ENCODE measurements around the gene HEATR5B. TPM values are rescaled to one million over a fixed set of nuclear protein-coding genes. Genes with fewer than 3 reads are reported as not detected.

Gene HEATR5B
- total RNA-seq, 1 donor from 2014 or later = 26.3 TPM

DNA sequence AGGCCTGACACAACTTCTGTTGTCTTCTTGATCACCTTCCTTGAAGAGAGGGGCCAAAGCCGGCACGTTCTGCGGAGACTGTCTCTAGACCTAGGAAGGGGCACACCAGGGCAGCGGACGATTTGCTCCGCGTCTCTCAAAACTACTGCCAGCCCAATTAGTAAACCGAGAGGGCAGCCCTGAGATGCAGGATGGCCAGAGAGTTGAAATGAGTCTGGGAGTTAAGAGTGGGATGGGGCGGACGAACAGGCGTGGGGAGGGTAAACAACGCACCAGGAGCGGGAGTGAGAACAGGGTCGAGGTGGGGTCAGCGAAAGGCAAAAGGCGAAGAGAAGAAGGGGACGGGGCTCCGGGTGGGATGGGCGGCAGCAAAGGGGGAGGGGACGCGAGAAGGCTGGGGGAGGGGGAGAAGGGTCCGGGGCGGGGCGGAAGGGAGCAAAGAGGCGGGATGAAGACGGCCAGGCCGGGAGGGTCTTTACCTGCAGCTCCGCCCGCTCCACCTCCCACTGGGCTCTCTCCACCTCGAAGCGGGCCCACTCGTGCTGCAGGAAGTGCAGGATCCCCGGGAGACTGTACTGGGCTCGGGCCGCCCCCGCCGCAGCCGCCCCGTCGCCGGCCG, 118.3 kb downstream of the HEATR5B start:
- H3K4me1 Mint-ChIP-seq (ENCODE audit: unreplicated experiment) = peaks cover 58% of the 10 kb centered on the region

DNA sequence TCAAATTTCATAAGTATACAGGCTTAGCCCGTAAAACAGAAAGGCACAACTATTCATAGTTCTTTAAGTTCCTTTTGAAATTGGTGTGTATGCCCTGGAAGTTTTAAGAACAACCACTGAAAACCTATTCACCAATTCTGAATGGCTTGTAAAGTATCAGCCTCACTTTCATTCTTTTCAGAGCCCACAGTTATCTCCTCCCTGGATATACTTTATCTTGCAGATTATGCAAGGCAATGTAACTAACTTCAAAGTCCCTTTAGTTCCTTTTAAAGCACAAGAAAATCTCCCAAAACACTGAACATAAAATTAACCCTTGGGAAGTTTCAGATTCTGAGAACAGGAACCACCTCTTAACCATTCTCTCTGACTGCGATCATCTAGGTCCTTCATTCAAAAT, 119.0 kb downstream of the HEATR5B start:
- H3K4me1 Mint-ChIP-seq (ENCODE audit: unreplicated experiment) = peaks cover 57% of the 10 kb centered on the region
- H3K4me3 Mint-ChIP-seq (ENCODE audit: unreplicated experiment) = peak overlapping the region; percentile 98
- H3K27me3 Mint-ChIP-seq (ENCODE audit: unreplicated experiment) = peaks cover 19% of the 10 kb centered on the region
- TF ChIP-seq, protein P1, sequence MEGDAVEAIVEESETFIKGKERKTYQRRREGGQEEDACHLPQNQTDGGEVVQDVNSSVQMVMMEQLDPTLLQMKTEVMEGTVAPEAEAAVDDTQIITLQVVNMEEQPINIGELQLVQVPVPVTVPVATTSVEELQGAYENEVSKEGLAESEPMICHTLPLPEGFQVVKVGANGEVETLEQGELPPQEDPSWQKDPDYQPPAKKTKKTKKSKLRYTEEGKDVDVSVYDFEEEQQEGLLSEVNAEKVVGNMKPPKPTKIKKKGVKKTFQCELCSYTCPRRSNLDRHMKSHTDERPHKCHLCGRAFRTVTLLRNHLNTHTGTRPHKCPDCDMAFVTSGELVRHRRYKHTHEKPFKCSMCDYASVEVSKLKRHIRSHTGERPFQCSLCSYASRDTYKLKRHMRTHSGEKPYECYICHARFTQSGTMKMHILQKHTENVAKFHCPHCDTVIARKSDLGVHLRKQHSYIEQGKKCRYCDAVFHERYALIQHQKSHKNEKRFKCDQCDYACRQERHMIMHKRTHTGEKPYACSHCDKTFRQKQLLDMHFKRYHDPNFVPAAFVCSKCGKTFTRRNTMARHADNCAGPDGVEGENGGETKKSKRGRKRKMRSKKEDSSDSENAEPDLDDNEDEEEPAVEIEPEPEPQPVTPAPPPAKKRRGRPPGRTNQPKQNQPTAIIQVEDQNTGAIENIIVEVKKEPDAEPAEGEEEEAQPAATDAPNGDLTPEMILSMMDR (IDR thresholded peaks at IDR 0.05; ENCODE audit: unreplicated experiment) = no peak
- H3K27ac Mint-ChIP-seq (ENCODE audit: unreplicated experiment) = peak overlapping the region; percentile 91
- DNase-seq (ENCODE audit: low spot score) = no peak
- H3K36me3 Mint-ChIP-seq (ENCODE audit: low read depth, unreplicated experiment) = peaks cover 8% of the 10 kb centered on the region
- no peaks in the 10 kb centered on the region for H3K9me3 Mint-ChIP-seq (ENCODE audit: unreplicated experiment)

More for the DNA sequence above, 118.3 kb downstream of the HEATR5B start:
- H3K27ac Mint-ChIP-seq (ENCODE audit: unreplicated experiment) = peak overlapping the region; percentile 91
- H3K4me3 Mint-ChIP-seq (ENCODE audit: unreplicated experiment) = peak overlapping the region; percentile 98
- H3K27me3 Mint-ChIP-seq (ENCODE audit: unreplicated experiment) = peaks cover 19% of the 10 kb centered on the region
- H3K9me3 Mint-ChIP-seq (ENCODE audit: unreplicated experiment) = no peaks in the 10 kb centered on the region
- TF ChIP-seq, protein P1 (IDR thresholded peaks at IDR 0.05; ENCODE audit: unreplicated experiment) = no peak
- peaks cover 8% of the 10 kb centered on the region for H3K36me3 Mint-ChIP-seq (ENCODE audit: low read depth, unreplicated experiment)
- DNase-seq (ENCODE audit: low spot score) = peak; percentile 53

DNA sequence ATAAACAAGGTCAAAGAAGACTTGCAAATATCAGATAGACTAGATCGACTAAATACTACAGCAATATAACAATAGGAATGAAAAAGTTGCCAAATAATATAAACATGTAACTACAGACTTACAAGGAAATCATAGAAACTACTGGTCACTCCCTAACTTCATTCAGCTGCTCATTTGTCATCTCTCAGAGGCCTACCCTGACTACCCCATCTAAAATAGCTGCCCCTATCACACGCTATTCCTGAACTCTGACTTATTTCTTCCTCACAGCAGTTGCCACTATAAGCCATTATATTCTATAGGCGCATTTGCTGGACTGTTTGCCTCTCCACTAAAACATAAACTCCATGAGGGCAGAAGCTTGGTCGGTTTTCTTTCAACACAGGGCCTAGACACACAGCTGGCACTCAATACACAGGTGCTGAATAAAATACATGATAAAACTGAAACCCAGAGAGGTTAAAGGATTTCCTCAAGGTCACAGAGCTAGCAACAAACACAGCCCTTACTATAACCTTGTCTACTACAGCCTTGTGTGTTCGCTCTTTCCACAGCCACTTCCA, 119.6 kb downstream of the HEATR5B start:
- no peaks in the 10 kb centered on the region for H3K9me3 Mint-ChIP-seq (ENCODE audit: unreplicated experiment)
- no peak for DNase-seq (ENCODE audit: low spot score)
- peaks cover 19% of the 10 kb centered on the region for H3K27me3 Mint-ChIP-seq (ENCODE audit: unreplicated experiment)
- peaks cover 8% of the 10 kb centered on the region for H3K36me3 Mint-ChIP-seq (ENCODE audit: low read depth, unreplicated experiment)
- peak overlapping the region; percentile 98 for H3K4me3 Mint-ChIP-seq (ENCODE audit: unreplicated experiment)
- TF ChIP-seq, protein P1 (IDR thresholded peaks at IDR 0.05; ENCODE audit: unreplicated experiment) = no peak
- H3K27ac Mint-ChIP-seq (ENCODE audit: unreplicated experiment) = no peak overlapping the region
- H3K4me1 Mint-ChIP-seq (ENCODE audit: unreplicated experiment) = peaks cover 56% of the 10 kb centered on the region

DNA sequence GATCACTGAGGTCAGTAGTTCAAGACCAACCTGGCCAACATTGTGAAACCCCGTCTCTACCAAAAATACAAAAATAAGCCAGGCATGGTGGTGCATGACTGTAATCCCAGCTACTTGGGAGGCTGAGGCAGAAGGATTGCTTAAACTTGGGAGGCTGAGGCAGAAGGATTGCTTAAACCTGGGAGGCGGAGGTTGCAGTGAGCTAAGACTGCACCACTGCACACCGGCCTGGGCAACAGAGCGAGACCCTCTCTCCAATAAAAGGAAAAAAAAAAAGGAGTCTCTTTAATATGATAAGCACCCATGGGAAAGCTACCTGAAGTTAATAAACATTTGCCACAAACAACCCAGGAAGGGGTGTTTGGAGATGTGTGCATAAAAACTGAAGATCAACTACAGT, 120.4 kb downstream of the HEATR5B start:
- TF ChIP-seq, protein P1 (IDR thresholded peaks at IDR 0.05; ENCODE audit: unreplicated experiment) = no peak
- Mint-ChIP-seq H3K4me1 (ENCODE audit: unreplicated experiment) (peaks cover 55% of the 10 kb centered on the region), H3K27me3 (ENCODE audit: unreplicated experiment) (peaks cover 18% of the 10 kb centered on the region), H3K4me3 (ENCODE audit: unreplicated experiment) (no peak overlapping the region), H3K27ac (ENCODE audit: unreplicated experiment) (no peak overlapping the region), H3K9me3 (ENCODE audit: unreplicated experiment) (no peaks in the 10 kb centered on the region), H3K36me3 (ENCODE audit: low read depth, unreplicated experiment) (peaks cover 8% of the 10 kb centered on the region)
- no peak for DNase-seq (ENCODE audit: low spot score)

DNA sequence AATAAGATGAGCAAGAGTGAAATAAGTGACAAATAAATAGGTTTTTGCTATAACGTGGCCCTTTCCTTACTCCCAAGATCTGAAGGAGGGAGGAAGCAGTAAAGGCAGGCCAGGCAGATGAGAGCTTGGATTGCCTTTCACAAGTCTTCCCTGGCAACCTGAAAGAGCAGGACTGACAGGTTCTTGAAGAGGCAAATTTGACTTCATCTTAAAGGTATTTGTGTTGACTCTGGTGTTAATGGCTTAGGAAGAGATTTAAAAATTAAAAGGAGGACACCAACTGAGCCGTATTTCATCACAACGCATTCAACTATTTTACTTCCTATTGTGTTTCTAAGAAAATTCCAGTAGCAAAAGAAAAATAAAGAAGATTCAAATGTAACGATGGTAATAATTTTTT, 121.1 kb downstream of the HEATR5B start:
- H3K4me3 Mint-ChIP-seq (ENCODE audit: unreplicated experiment) = no peak overlapping the region
- peaks cover 13% of the 10 kb centered on the region for H3K36me3 Mint-ChIP-seq (ENCODE audit: low read depth, unreplicated experiment)
- peaks cover 15% of the 10 kb centered on the region for H3K27me3 Mint-ChIP-seq (ENCODE audit: unreplicated experiment)
- H3K27ac Mint-ChIP-seq (ENCODE audit: unreplicated experiment) = peak overlapping the region; percentile 19
- no peak for DNase-seq (ENCODE audit: low spot score)
- TF ChIP-seq, protein P1 (IDR thresholded peaks at IDR 0.05; ENCODE audit: unreplicated experiment) = no peak
- peaks cover 49% of the 10 kb centered on the region for H3K4me1 Mint-ChIP-seq (ENCODE audit: unreplicated experiment)
- no peaks in the 10 kb centered on the region for H3K9me3 Mint-ChIP-seq (ENCODE audit: unreplicated experiment)
